ENCODE measurements around the gene ITIH4.

The ITIH4 gene

DNA sequence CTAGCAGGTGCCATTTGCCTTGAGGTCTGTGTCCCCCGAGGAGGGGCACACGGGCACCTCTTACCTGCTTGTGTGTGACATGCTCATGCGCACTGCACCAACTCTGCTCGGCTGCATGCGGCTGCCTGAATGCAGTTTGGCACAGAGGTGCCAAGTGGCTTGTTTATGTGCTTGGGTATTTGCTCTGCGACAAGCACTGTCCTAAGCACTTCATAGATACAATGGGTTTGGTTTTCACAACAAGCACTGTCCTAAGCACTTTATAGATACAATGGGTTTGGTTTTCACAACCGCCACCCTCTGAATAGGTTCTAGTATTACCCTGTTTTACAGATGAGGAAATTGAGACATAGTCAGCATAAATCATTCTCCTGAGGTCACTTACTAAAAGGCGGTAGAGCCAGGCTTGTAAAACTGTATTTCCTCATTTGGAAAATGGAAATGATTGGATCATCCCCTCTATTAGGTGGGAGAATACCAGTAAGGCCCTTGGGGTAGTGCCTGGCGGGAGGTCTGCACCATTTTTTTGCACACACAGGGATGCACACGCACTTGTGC, 487 bp downstream of the ITIH4 start:
- no peak for DNase-seq

- DNase-seq: no peak
Observed at GRCh38 chr3:52829482-52829881, 990 bp downstream of the ITIH4 start.

DNA sequence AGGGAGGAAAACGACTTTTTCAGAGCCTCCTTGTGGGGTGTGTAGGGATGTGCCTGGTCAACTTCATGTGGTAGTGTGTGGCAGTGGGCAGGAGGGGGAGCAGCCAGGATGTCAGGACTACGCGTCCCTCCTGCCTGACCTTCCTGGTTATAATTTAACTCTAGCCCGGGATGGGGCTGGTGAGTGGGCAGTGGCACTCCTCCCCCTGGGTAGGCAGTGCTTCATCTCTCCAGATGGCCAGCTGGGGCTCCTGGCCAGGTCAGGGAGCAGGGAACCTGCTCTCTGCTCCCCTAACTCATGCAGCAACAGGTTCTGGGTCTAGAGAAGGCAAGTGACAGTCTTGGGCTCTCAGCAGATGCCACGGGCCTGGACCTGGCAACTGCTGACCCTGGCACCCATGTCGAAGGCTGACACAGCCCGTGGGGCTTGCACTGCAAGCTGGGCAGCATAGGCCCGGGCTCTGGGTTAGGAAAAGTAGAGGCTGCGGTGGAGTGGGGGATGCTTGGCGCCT, 2.6 kb downstream of the ITIH4 start:
- no peak for DNase-seq

DNA sequence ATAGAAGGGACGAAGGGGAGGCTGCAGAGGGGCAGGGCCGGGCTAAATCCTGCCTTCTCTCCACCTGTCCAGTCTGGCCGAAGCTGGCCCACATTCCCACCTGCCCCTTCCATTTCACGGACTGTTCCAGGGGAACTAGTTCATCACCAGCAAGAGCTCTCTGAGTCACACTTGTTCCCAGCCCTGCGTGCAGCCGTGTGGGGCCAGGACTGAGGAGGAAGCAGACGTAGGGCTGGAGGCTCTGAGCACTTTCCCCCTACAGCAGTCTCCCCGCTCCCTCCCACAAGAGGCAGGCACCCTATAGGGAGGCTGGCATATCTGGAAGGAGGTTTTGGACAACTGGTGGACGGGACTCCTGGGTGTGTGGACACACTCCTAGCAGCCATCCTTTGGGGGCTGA, 3.0 kb downstream of the ITIH4 start:
- DNase-seq: no peak

- DNase-seq: no peak
Observed at GRCh38 chr3:52824037-52824436, 6.4 kb downstream of the ITIH4 start.

GRCh38 chr3:52822363-52822762, 8.1 kb downstream of the ITIH4 start:
- DNase-seq: no peak

GRCh38 chr3:52820736-52821135, 9.7 kb downstream of the ITIH4 start:
- no peak for DNase-seq

GRCh38 chr3:52819936-52820335, 10.5 kb downstream of the ITIH4 start:
- no peak for DNase-seq

- no peak for DNase-seq
Observed at GRCh38 chr3:52817860-52818259, 12.6 kb downstream of the ITIH4 start.

DNA sequence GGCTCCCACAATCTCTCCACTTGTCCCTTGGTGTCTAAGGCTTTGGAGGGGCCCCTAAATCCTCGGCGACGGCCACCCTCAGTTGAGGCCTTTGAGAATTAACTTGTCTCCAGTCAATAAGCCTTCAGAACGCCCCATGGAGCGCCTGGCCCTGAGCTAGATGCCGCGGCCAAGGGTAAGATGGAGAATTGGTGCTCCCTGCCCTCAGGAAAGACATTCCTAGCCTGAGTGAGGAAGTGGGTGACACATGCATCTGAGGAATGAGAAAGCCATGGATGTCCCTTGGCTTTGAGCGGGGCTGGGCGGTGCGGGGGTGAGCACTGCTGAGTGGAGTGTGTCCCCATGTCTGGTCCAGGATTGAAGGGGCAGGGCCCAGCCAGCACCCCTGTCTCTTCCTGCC, 13.3 kb downstream of the ITIH4 start:
- no peak for DNase-seq

DNA sequence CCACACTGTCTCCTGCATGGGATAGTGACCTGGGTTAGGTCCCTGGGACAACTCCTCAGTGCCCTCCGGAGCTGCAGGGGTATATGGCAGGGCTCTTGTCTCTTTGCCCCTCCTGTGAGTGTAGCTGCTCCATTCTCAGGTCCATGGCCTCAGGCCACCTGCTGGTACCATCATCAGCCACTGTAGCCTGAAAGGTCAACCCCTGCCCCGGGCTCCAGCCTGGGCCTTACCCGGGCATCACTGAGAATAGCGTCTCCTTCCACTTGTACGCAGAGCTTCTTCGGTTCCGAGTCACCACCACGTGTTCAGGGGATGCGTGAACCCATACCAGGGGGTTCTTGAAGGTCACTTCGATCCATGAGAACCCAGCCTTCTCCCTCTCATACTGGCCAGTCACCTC, 13.8 kb downstream of the ITIH4 start:
- DNase-seq: no peak

- DNase-seq: no peak
Observed at GRCh38 chr3:52816199-52816598, 14.3 kb downstream of the ITIH4 start.

- DNase-seq: no peak
Observed at GRCh38 chr3:52813810-52814209, 16.7 kb downstream of the ITIH4 start.

GRCh38 chr3:52811452-52812011, 18.9 kb downstream of the ITIH4 start:
- DNase-seq: no peak

DNA sequence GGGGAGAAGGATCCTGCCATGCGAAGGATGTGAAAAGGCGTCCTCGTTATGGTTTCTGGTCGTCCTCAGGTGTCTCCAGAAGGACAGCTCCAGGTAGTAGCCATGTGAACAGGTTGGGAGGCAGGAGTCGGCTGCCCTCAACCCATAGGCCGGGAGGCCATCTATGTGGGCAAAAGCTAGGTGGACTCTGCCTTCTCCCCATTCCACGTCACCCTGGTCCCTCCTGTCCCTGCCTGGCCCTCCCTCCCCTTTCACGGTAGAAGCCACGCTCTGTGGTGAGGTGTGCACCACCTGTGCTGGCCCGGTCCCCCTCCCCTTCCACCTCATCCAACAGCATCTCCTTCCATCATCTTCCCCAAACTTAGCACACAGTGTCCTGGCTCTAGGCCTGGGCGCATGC, 19.5 kb downstream of the ITIH4 start:
- DNase-seq: no peak

DNA sequence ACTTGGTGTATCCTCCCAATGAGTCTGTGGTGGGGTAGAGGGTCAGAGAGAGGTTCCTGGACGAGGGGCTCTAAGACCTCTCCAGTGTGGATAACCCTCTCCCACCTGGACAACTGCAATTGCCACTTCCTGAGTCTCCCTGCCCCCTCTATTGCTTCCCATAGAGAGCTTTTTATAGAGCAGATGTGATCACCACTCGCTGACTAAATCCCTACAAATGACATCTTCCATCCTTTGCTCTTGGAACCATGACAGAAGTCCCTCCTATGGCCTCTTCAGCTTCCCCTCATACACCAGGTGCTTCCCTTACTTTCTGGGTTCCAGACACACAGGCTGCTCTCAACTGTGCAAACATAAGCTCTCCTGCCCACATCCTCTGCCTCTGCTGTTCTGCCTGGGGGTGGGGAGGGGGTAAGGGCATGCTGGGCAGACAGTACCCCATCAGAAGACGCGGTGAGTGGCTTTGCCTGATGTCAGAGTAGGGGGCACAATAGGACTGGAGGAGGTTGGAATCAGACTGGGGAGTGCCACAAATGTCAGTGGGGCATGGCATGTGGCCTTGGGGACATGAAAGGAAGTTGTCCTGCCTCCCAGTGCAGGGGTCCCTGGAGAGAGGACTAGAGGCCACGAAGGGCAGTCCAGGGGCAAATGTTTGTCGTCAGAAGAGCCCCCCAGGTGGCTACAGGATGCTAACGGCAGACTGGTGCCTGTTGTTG, 20.7 kb downstream of the ITIH4 start:
- peak; percentile 26 for DNase-seq

DNA sequence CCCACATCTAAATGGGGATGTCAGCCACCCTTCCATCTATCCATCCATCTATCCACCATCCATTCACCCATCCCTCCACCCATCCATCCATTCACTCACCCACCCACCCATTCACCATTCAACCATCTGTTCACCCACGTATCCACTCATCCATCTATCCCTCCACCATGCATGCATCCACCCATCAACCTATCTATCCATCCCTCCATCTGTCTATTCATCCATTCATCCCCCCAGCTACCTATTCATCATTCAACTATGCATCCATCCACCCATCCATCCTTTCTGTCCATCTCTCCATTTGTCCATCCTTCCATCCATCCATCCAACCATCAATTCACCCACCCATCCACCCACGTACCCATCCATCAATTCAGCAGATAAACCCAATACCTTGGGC, 21.3 kb downstream of the ITIH4 start:
- DNase-seq: no peak

- no peak for DNase-seq
Observed at GRCh38 chr3:52805270-52806039, 25.0 kb downstream of the ITIH4 start.

GRCh38 chr3:52801839-52802238, 28.6 kb downstream of the ITIH4 start:
- DNase-seq: no peak

GRCh38 chr3:52800079-52800478, 30.4 kb downstream of the ITIH4 start:
- DNase-seq: no peak

DNA sequence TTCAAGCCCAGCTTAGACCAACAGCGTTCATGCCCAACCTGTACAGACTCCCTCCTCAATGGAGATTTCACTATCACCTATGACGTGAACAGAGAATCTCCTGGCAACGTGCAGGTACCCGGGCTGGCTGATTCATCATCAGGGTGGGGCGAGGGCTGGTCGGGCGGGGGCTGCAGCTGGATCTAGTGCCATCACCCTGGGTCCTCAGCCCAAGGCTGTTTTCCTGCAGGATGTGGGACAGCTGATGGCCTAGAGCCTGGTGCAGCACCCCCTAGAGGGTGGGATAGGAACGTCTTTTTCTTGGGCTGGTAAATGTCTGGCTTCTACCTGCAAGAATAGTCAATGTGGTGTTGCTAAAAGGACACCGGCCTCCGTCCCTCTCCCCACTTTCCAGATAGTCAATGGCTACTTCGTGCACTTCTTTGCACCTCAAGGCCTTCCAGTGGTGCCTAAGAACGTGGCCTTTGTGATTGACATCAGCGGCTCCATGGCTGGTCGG, 31.4 kb downstream of the ITIH4 start:
- no peak for DNase-seq

GRCh38 chr3:52798376-52798977, 32.0 kb downstream of the ITIH4 start:
- no peak for DNase-seq

DNA sequence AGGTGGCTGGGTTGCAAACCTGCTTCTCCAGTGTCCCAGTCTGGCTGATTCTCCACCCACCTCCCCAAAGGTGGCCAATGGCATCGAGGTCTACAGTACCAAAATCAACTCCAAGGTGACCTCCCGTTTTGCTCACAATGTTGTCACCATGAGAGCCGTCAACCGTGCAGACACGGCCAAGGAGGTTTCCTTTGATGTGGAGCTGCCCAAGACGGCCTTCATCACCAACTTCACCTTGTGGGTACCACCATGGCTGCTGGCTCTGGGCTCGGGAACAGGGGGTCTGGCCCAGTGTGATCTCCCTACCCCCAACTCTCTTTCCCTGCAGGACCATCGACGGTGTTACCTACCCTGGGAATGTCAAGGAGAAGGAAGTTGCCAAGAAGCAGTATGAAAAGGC, 34.1 kb downstream of the ITIH4 start:
- no peak for DNase-seq
